Tibial artery (tissue), 4 donors: ENCODE results near the gene ZC3H12C.
A peak's percentile ranks its signal among the peaks of the same experiment; 100 is the strongest.

Source experiments
- DNase-seq, 2 donors: peaks; one replicate each; pipeline ENCODE4 v3.0.0-alpha.2; 2019
- H3K27ac ChIP-seq, 2 donors: fragments of 200-600 bp; sonication (generic) in 1 of 2; 1 replicate in 1 of 2; 2 replicates in 1 of 2; pipeline ENCODE4 v1.5.1; 2018 to 2019; ENCODE audit warnings: mild to moderate bottlenecking in 1 of 2
- H3K27me3 ChIP-seq, 2 donors: fragments of 200-600 bp; sonication (generic) in 1 of 2; one replicate each; pipeline versions ENCODE4 v1.5.1 to v1.6.0; 2016 to 2019
- H3K36me3 ChIP-seq, 3 donors: fragments of 200-600 bp; sonication (generic) in 2 of 3; one replicate each; pipeline ENCODE4 v1.5.1; 2016 to 2019; ENCODE audit warnings: mild to moderate bottlenecking in 2 of 3
- H3K4me1 ChIP-seq, 4 donors: fragments of 200-600 bp; sonication (generic) in 2 of 4; 1 replicate in 3 of 4; 2 replicates in 1 of 4; pipeline ENCODE4 v1.5.1; 2016 to 2019
- H3K4me3 ChIP-seq, 2 donors: fragments of 200-600 bp; sonication (generic) in 1 of 2; 1 replicate in 1 of 2; 2 replicates in 1 of 2; pipeline ENCODE4 v1.5.1; 2018 to 2019; ENCODE audit warnings: mild to moderate bottlenecking in 2 of 2
- H3K9me3 ChIP-seq, 3 donors: fragments of 200-600 bp; sonication (generic) in 1 of 3; one replicate each; pipeline ENCODE4 v1.5.1; 2016 to 2019
- intact Hi-C: fragments of 100-400 bp; cut with DNase I; formaldehyde crosslinking; loops from one replicate; pipeline ENCODE4 v1.15.0; 2023; ENCODE audit warnings: low total_unique reads
- TF ChIP-seq, protein P1 (sequence below), 2 experiments: fragments of 200-600 bp in 1 of 2; fragments of 450-650 bp in 1 of 2; IDR thresholded peaks; one replicate each; pipeline ENCODE4 v1.5.1; 2017 to 2019; ENCODE audit warnings: antibody characterized with exemption in 2 of 2, mild to moderate bottlenecking in 1 of 2, moderate library complexity in 1 of 2

ZC3H12C gene

DNA sequence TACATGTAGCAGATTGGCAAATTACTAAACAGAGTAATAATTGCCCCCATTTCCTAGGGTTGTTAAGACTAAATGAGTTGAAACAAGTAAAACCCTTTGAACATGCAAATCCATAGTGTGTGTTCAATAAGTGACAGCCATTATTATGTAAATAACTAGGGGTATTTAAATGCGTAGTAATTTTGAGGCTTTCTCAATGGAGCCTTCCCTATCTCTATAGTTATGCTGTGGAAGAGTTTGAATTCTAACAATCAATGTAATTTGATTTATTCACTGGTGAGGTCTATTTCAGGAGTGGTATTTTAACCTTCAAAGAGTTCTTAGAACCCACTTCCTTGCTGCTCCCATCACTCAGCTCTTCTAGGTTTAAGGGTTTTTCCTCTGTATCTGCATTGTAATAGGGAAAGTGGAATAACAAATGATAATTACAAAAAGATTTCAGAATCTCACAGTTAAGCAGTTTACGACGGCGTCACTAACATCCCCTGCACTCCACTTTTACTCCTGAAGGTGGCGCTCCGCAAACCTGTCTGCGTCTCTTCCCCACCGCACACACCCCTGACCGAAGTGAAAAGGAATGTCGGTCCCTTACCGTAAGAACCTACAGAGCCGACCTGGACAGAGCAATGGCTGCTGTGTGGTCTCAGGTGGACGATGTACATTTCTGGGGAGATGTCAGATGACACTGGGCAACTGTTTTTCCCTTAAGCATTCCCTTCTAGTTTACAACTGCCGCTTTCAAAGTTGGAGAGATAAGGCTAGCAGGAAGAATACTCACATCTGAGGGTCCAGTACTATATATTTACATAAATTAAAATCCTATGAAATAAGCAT, 80.8 kb downstream of the ZC3H12C start:
- intact Hi-C loops, result no loop called here
- Histone ChIP-seq H3K9me3 (no peaks in the 10 kb centered on the region), H3K36me3 (no peaks in the 10 kb centered on the region), H3K27ac (no peak overlapping the region), H3K4me3 (peak overlapping the region in 1 of 2 donors; percentile 19), H3K27me3 (no peaks in the 10 kb centered on the region), H3K4me1 (peaks cover 0 to 5% (median 0%) of the 10 kb centered on the region in 4 donors)
- DNase-seq, result peak in 1 of 2 donors; percentile 53
- TF ChIP-seq, protein P1, sequence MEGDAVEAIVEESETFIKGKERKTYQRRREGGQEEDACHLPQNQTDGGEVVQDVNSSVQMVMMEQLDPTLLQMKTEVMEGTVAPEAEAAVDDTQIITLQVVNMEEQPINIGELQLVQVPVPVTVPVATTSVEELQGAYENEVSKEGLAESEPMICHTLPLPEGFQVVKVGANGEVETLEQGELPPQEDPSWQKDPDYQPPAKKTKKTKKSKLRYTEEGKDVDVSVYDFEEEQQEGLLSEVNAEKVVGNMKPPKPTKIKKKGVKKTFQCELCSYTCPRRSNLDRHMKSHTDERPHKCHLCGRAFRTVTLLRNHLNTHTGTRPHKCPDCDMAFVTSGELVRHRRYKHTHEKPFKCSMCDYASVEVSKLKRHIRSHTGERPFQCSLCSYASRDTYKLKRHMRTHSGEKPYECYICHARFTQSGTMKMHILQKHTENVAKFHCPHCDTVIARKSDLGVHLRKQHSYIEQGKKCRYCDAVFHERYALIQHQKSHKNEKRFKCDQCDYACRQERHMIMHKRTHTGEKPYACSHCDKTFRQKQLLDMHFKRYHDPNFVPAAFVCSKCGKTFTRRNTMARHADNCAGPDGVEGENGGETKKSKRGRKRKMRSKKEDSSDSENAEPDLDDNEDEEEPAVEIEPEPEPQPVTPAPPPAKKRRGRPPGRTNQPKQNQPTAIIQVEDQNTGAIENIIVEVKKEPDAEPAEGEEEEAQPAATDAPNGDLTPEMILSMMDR (IDR thresholded peaks at IDR 0.05), result peak; percentile 47 to 72

DNA sequence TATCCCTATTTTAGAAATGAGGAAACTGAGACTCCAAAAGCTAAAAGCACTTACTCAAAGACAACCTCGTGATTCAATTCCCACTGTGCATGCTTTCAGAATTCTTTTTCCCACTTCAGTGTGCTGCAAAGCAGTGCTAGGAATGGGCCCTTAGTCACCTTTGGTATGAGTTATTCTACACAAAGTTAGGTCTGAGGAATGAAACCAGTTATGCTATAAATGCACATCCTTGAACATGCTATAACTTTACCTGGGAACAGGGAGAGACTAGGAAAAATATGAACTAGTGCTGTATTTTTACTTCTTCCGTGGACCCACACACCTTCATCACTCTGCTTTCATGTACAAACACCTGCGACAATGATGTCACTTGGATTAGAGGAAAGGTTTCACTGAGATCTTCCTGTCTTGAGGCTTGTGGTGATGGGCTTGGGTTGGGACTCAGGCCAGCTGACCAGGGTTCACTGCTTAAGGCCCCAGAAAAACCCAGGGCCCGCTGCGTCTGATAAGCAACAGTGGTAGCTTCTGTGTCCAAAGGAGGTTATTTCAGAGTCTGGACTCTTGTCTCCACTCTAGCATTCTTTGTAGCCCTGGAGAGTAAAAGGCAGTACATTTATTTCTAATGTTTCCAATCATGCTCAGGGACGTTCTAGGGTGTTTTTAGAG, 81.6 kb downstream of the ZC3H12C start:
- Histone ChIP-seq H3K9me3 (no peaks in the 10 kb centered on the region), H3K36me3 (no peaks in the 10 kb centered on the region), H3K4me1 (peaks cover 0 to 5% (median 0%) of the 10 kb centered on the region in 4 donors), H3K27me3 (no peaks in the 10 kb centered on the region), H3K4me3 (no peak overlapping the region), H3K27ac (no peak overlapping the region)
- TF ChIP-seq, protein P1 (IDR thresholded peaks at IDR 0.05), result no peak
- DNase-seq, result no peak
- intact Hi-C loops, result no loop called here

DNA sequence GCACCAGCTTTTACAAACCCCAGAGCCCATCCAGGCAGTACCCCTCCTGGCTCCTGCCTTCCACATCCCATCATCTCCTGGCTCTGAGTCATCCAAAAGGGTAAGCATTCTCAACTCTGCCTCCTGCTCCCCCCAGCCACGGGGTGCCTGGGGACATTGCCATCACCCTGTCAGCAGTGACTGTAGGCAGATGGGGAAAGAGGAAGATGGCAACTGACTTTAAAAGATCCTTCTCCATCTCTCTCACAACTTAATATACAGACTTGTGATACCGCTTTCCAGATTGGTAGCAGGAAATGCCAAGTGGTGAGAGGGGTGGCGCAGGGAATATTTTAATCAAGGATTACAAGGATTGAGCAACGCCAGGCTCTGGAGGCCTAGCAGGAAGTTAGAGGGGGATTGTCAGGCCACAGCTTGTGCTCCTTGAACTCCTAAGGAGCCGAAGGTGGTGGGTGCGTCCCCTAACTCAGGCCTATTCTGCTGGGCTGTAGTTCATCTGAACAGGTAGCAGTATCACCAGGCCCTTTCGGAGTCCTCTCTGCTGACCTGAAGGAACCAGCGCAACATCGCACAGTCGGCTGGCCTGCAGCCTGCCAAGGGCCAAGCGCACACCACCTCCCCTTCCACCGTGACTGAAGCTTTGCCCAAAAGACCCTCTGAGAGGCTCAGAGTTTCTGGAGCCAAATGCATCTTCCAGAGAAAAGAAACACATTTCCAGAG, 83.3 kb downstream of the ZC3H12C start:
- Histone ChIP-seq H3K9me3 (no peaks in the 10 kb centered on the region), H3K27ac (no peak overlapping the region), H3K4me3 (no peak overlapping the region), H3K27me3 (no peaks in the 10 kb centered on the region), H3K4me1 (peaks cover 0 to 5% (median 0%) of the 10 kb centered on the region in 4 donors), H3K36me3 (no peaks in the 10 kb centered on the region)
- no peak for DNase-seq
- TF ChIP-seq, protein P1 (IDR thresholded peaks at IDR 0.05), result no peak
- intact Hi-C loops, result no loop called here

DNA sequence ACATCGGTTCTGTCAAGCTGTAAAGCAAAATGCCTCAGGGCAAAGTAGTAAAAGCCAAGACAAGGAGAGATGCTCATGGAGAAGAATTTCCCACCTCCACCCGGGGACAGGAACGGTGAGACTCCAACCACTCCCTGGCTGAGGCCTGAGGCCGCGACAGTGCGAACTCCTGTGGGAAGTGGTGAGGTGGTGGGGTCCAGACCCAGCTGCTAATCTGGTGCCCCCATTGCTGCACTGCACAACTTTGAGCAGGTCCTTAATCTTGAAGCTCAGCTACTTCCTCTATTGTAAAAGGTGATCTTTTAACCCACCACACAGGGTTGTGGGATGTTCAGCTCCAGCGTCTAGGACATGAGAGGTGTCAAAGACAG, 83.9 kb downstream of the ZC3H12C start:
- intact Hi-C loops, result no loop called here
- no peak overlapping the region for H3K4me3 ChIP-seq
- no peak for DNase-seq
- no peaks in the 10 kb centered on the region for H3K9me3 ChIP-seq
- H3K36me3 ChIP-seq, result no peaks in the 10 kb centered on the region
- TF ChIP-seq, protein P1 (IDR thresholded peaks at IDR 0.05), result no peak
- H3K27ac ChIP-seq, result no peak overlapping the region
- H3K27me3 ChIP-seq, result no peaks in the 10 kb centered on the region
- peaks cover 0 to 5% (median 0%) of the 10 kb centered on the region in 4 donors for H3K4me1 ChIP-seq

DNA sequence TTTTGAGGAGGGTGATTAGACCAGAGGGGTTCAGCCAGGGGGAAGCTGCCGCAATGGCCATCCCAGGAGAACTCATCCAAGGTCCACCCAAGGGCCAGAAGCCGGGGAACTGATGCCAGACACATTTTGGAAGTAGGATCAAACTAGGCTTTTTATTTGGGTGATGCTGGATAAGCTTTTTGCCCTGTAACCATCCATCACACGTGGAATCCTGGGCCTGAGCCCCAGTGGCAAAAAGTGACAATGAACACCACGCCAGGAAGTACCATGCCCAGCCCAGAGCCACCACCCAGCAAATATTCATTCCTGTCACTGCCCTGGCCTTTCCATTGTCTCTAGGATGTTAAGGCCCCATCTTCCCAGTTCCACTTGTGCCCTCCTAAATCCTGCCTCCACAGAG, 85.9 kb downstream of the ZC3H12C start:
- intact Hi-C loops, result no loop called here
- H3K4me1 ChIP-seq, result peaks cover 0 to under 1% (median 0%) of the 10 kb centered on the region in 4 donors
- no peaks in the 10 kb centered on the region for H3K9me3 ChIP-seq
- no peaks in the 10 kb centered on the region for H3K36me3 ChIP-seq
- H3K27ac ChIP-seq, result no peak overlapping the region
- H3K27me3 ChIP-seq, result no peaks in the 10 kb centered on the region
- no peak for DNase-seq
- TF ChIP-seq, protein P1 (IDR thresholded peaks at IDR 0.05), result no peak
- no peak overlapping the region for H3K4me3 ChIP-seq
